Measurements from ENCODE around the gene NUBP2.

NUBP2 gene

DNA sequence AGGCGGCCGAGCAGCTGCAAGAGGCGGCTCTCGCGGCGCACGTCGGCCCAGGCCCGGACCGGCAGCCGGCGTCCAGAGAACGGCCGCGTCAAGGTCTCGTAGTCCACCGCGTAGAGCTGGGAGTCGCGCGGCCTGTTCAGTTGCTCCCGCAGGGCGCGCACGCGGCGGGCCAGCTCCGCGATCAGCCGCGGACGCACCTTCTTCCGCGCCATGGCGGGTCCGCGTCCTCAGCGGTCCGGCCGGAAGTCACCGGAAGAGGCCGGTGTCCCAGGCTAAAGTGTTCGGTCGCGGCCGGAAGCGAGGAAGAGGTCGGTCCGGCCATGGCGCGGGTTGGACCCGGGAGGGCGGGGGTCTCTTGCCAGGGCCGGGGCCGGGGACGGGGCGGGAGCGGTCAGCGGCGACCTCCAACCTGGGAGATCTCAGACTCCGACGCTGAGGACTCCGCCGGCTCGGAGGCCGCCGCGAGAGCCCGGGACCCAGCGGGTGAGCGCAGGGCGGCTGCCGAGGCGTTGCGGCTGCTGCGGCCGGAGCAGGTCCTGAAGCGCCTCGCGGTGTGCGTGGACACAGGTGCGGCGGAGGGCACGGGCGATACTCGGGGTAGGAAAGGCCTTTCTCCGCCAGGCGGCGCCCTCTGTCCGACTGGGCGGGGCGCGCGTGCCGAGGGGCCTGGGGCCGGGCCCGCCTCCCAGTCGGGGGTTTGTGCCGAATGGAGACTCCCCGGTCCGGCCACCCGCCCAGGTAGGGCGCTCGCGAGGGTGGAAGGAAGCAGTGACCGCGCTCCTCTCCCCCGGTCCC lies 9.7 kb upstream of the NUBP2 start, which contains the start of gene MRPS34 (continued):
- TF ChIP-seq ZNF114 (tag by site-specific recombination; IDR thresholded peaks at IDR 0.05) = no peak
- TF ChIP-seq YY2 (tag by site-specific recombination; IDR thresholded peaks at IDR 0.05) = peak; percentile 96
- TF ChIP-seq, protein P1, sequence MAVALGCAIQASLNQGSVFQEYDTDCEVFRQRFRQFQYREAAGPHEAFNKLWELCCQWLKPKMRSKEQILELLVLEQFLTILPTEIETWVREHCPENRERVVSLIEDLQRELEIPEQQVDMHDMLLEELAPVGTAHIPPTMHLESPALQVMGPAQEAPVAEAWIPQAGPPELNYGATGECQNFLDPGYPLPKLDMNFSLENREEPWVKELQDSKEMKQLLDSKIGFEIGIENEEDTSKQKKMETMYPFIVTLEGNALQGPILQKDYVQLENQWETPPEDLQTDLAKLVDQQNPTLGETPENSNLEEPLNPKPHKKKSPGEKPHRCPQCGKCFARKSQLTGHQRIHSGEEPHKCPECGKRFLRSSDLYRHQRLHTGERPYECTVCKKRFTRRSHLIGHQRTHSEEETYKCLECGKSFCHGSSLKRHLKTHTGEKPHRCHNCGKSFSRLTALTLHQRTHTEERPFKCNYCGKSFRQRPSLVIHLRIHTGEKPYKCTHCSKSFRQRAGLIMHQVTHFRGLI (tag by site-specific recombination; IDR thresholded peaks at IDR 0.05) = peak; percentile 27
- no peak for TF ChIP-seq ZNF354C (tag by site-specific recombination; IDR thresholded peaks at IDR 0.05; ENCODE audit: borderline replicate concordance, low read depth)
- peak; percentile 98 for TF ChIP-seq CTCF (tag by site-specific recombination; IDR thresholded peaks at IDR 0.05)
- no peak for TF ChIP-seq ZNF521 (tag by site-specific recombination; IDR thresholded peaks at IDR 0.05)
- TF ChIP-seq ZNF48 (tag by site-specific recombination; IDR thresholded peaks at IDR 0.05) = no peak
- TF ChIP-seq SCRT1 (tag by site-specific recombination; IDR thresholded peaks at IDR 0.05; ENCODE audit: borderline replicate concordance) = no peak
- no peak; the same call in none of the 2 replicates for TF ChIP-seq ZSCAN5A (tag by site-specific recombination; IDR thresholded peaks at IDR 0.05)
- no peak for TF ChIP-seq ZFP3 (tag by site-specific recombination; IDR thresholded peaks at IDR 0.05; ENCODE audit: low read depth)
- peak; percentile 62 for TF ChIP-seq KLF16 (tag by site-specific recombination; IDR thresholded peaks at IDR 0.05)
- no peak for TF ChIP-seq ZNF785 (tag by site-specific recombination; IDR thresholded peaks at IDR 0.05)
- TF ChIP-seq, protein P2, sequence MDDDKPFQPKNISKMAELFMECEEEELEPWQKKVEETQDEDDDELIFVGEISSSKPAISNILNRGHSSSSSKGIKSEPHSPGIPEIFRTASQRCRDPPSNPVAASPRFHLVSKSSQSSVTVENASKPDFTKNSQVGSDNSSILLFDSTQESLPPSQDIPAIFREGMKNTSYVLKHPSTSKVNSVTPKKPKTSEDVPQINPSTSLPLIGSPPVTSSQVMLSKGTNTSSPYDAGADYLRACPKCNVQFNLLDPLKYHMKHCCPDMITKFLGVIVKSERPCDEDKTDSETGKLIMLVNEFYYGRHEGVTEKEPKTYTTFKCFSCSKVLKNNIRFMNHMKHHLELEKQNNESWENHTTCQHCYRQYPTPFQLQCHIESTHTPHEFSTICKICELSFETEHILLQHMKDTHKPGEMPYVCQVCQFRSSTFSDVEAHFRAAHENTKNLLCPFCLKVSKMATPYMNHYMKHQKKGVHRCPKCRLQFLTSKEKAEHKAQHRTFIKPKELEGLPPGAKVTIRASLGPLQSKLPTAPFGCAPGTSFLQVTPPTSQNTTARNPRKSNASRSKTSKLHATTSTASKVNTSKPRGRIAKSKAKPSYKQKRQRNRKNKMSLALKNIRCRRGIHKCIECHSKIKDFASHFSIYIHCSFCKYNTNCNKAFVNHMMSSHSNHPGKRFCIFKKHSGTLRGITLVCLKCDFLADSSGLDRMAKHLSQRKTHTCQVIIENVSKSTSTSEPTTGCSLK (tag by site-specific recombination; IDR thresholded peaks at IDR 0.05) = no peak
- TF ChIP-seq ZNF555 (tag by site-specific recombination; conservative IDR thresholded peaks at IDR 0.05) = no peak
- no peak for TF ChIP-seq ZNF211 (tag by site-specific recombination; IDR thresholded peaks at IDR 0.05; ENCODE audit: low read depth)
- no peak for TF ChIP-seq ZNF624 (tag by site-specific recombination; IDR thresholded peaks at IDR 0.05)
- TF ChIP-seq GLI2 (tag by site-specific recombination; IDR thresholded peaks at IDR 0.05; ENCODE audit: borderline replicate concordance, low read depth) = no peak
- TF ChIP-seq ZNF518A (tag by site-specific recombination; conservative IDR thresholded peaks at IDR 0.05; ENCODE audit: low read depth) = peak; percentile 33; the same call in 1 of the 2 replicates
- peak; percentile 96 for TF ChIP-seq ZNF513 (tag by site-specific recombination; IDR thresholded peaks at IDR 0.05)
- no peak for TF ChIP-seq TRIM28 (IDR thresholded peaks at IDR 0.05; ENCODE audit: borderline replicate concordance, low read length)
- no peak for TF ChIP-seq ZNF664 (tag by site-specific recombination; IDR thresholded peaks at IDR 0.05)
- no peak for TF ChIP-seq ZNF19 (tag by site-specific recombination; IDR thresholded peaks at IDR 0.05; ENCODE audit: low read depth)
- no peak for TF ChIP-seq ZNF707 (tag by site-specific recombination; IDR thresholded peaks at IDR 0.05)
- TF ChIP-seq ZNF266 (tag by site-specific recombination; IDR thresholded peaks at IDR 0.05; ENCODE audit: low read depth) = no peak; the same call in 1 of the 2 replicates

All from HEK293 (cell line).